H9 (cell line): ENCODE measurements around the gene SSBP3. TPM values are rescaled to one million over a fixed set of nuclear protein-coding genes. Genes with fewer than 3 reads are reported as not detected.

ENCODE experiments used
- DNase-seq: peaks from one replicate; pipeline ENCODE4 v3.0.0-alpha.2; 2017
- H2AFZ ChIP-seq: one replicate; pipeline ENCODE4 v1.6.1; 2013; ENCODE audit warnings: mild to moderate bottlenecking, low read length, control low read depth, moderate library complexity
- H2AK5ac ChIP-seq: 2 replicates; pipeline ENCODE4 v1.6.1; 2013; ENCODE audit warnings: low read length, control low read depth, mixed read lengths; ENCODE audit not compliant: insufficient read length
- H2BK120ac ChIP-seq: one replicate; pipeline ENCODE4 v1.6.1; 2013; ENCODE audit warnings: low read depth, mild to moderate bottlenecking, low read length, control low read depth, inconsistent platforms; ENCODE audit not compliant: poor library complexity, severe bottlenecking
- H2BK12ac ChIP-seq: 2 replicates; pipeline ENCODE4 v1.6.1; 2013; ENCODE audit warnings: low read length, control low read depth, mixed read lengths, low read depth; ENCODE audit not compliant: insufficient read length
- H2BK15ac ChIP-seq: 2 replicates; pipeline ENCODE4 v1.6.1; 2013; ENCODE audit warnings: low read depth, low read length, control low read depth
- H2BK20ac ChIP-seq: one replicate; pipeline ENCODE4 v1.6.1; 2013; ENCODE audit warnings: low read depth, mild to moderate bottlenecking, low read length, control low read depth, inconsistent platforms; ENCODE audit not compliant: poor library complexity, severe bottlenecking
- H2BK5ac ChIP-seq: 2 replicates; pipeline ENCODE4 v1.6.1; 2013; ENCODE audit warnings: low read length, control low read depth, mixed read lengths; ENCODE audit not compliant: insufficient read length
- H3K14ac ChIP-seq: 2 replicates; pipeline ENCODE4 v1.6.1; 2013; ENCODE audit warnings: low read length, control low read depth; ENCODE audit not compliant: insufficient read depth
- H3K18ac ChIP-seq: 2 replicates; pipeline ENCODE4 v1.6.1; 2013; ENCODE audit warnings: low read depth, mild to moderate bottlenecking, mixed read lengths, low read length, control low read depth; ENCODE audit not compliant: insufficient read length
- H3K23ac ChIP-seq: 2 replicates; pipeline ENCODE4 v1.6.1; 2013; ENCODE audit warnings: low read length, control low read depth, mixed read lengths, low read depth; ENCODE audit not compliant: insufficient read length
- H3K23me2 ChIP-seq: 2 replicates; pipeline ENCODE4 v1.6.1; 2013; ENCODE audit warnings: low read depth, mild to moderate bottlenecking, mixed read lengths, low read length, control low read depth; ENCODE audit not compliant: insufficient read length, poor library complexity, severe bottlenecking
- H3K27ac ChIP-seq: 2 replicates; pipeline ENCODE4 v1.5.1; 2013; ENCODE audit warnings: low read length, control low read depth, mixed read lengths, low read depth; ENCODE audit not compliant: insufficient read length
- H3K27me3 ChIP-seq: 2 replicates; pipeline ENCODE4 v1.6.1; 2013; ENCODE audit warnings: low read length, control low read depth, inconsistent platforms; ENCODE audit not compliant: insufficient read depth
- H3K4ac ChIP-seq: 2 replicates; pipeline ENCODE4 v1.6.1; 2013; ENCODE audit warnings: low read depth, mild to moderate bottlenecking, control low read depth, inconsistent platforms, low read length, moderate library complexity
- H3K4me1 ChIP-seq: 2 replicates; pipeline ENCODE4 v1.6.1; 2013; ENCODE audit warnings: low read length, control low read depth, inconsistent platforms; ENCODE audit not compliant: insufficient read depth
- H3K4me2 ChIP-seq: 2 replicates; pipeline ENCODE4 v1.6.1; 2013; ENCODE audit warnings: low read length, control low read depth, mixed read lengths; ENCODE audit not compliant: insufficient read length, insufficient read depth
- H3K56ac ChIP-seq: 2 replicates; pipeline ENCODE4 v1.6.1; 2013; ENCODE audit warnings: low read depth, mild to moderate bottlenecking, mixed read lengths, low read length, control low read depth; ENCODE audit not compliant: insufficient read length
- H3K79me1 ChIP-seq: 2 replicates; pipeline ENCODE4 v1.6.1; 2013; ENCODE audit warnings: low read depth, mild to moderate bottlenecking, moderate library complexity, low read length, control low read depth, inconsistent platforms; ENCODE audit not compliant: insufficient read depth, poor library complexity, severe bottlenecking
- H3K79me2 ChIP-seq: 2 replicates; pipeline ENCODE4 v1.6.1; 2013; ENCODE audit warnings: low read length, control low read depth, inconsistent platforms; ENCODE audit not compliant: insufficient read depth
- H3K9ac ChIP-seq: 2 replicates; pipeline ENCODE4 v1.6.1; 2013; ENCODE audit warnings: low read length, control low read depth, mixed read lengths; ENCODE audit not compliant: insufficient read length; ENCODE audit errors: extremely low read depth
- H3K9me3 ChIP-seq: one replicate; pipeline ENCODE4 v1.6.1; 2013; ENCODE audit warnings: low read depth, low read length, inconsistent platforms; ENCODE audit not compliant: control insufficient read depth
- H3T11ph ChIP-seq: one replicate; pipeline ENCODE4 v1.6.1; 2013; ENCODE audit warnings: mild to moderate bottlenecking, low read length, control low read depth, inconsistent platforms
- H4K20me1 ChIP-seq: one replicate; pipeline ENCODE4 v1.6.1; 2013; ENCODE audit not compliant: control insufficient read depth, insufficient read length, insufficient read depth
- H4K5ac ChIP-seq: 2 replicates; pipeline ENCODE4 v1.6.1; 2013; ENCODE audit warnings: low read depth, mild to moderate bottlenecking, mixed read lengths, low read length, control low read depth; ENCODE audit not compliant: insufficient read length
- H4K8ac ChIP-seq: replicated peaks from 2 replicates; pipeline ENCODE4 v1.6.1; 2013; ENCODE audit warnings: low read length, control low read depth, mixed read lengths, low read depth; ENCODE audit not compliant: insufficient read length
- H4K91ac ChIP-seq: 2 replicates; pipeline ENCODE4 v1.6.1; 2013; ENCODE audit warnings: low read depth, mild to moderate bottlenecking, moderate library complexity, mixed read lengths, low read length, control low read depth; ENCODE audit not compliant: insufficient read length
- H3K27ac Mint-ChIP-seq, 3 experiments: 2 replicates in 2 of 3; 3 replicates in 1 of 3; pipeline ENCODE4 v1.8.0; 2020 to 2021; ENCODE audit warnings: mixed read lengths in 3 of 3, mild to moderate bottlenecking in 1 of 3, moderate library complexity in 1 of 3
- H3K27me3 Mint-ChIP-seq: 2 replicates; pipeline ENCODE4 v1.8.0; 2021; ENCODE audit warnings: low read depth, mild to moderate bottlenecking, moderate library complexity, mixed read lengths
- H3K36me3 Mint-ChIP-seq, 3 experiments: 2 replicates in 2 of 3; 3 replicates in 1 of 3; pipeline ENCODE4 v1.8.0; 2020 to 2021; ENCODE audit warnings: low read depth in 3 of 3, mixed read lengths in 3 of 3; ENCODE audit not compliant: insufficient read depth in 1 of 3
- H3K4me1 Mint-ChIP-seq, 2 experiments: 2 replicates each; pipeline ENCODE4 v1.8.0; 2020; ENCODE audit warnings: mixed read lengths in 2 of 2
- H3K4me3 Mint-ChIP-seq, 2 experiments: 2 replicates in 1 of 2; 3 replicates in 1 of 2; pipeline ENCODE4 v1.8.0; 2020 to 2021; ENCODE audit warnings: mild to moderate bottlenecking in 2 of 2, mixed read lengths in 2 of 2, moderate library complexity in 1 of 2
- H3K9me3 Mint-ChIP-seq, 2 experiments: 2 replicates in 1 of 2; 3 replicates in 1 of 2; pipeline ENCODE4 v1.8.0; 2020; ENCODE audit warnings: mild to moderate bottlenecking in 2 of 2, mixed read lengths in 2 of 2, moderate library complexity in 1 of 2
- CTCF ChIP-seq: fragments of 200-600 bp; sonication (generic); conservative IDR thresholded peaks from 3 replicates; pipeline ENCODE4 v1.8.0; 2021; ENCODE audit warnings: antibody characterized with exemption, mild to moderate bottlenecking
- WGBS: extraction: QIAGEN DNeasy Blood & Tissue Kit; methylation state at CpG from one replicate; pipeline ENCODE4 v1.1.7; 2013; ENCODE audit warnings: missing lambda C conversion rate, low lambda C conversion rate, mixed read lengths; ENCODE audit not compliant: insufficient read length; ENCODE audit errors: extremely low coverage; 5-methylcytosine and 5-hydroxymethylcytosine counted together
- total RNA-seq: library from RNA; stranded (reverse); gene quantifications from 2 replicates; pipeline ENCODE4 v1.2.1, GENCODE V29; 2021

The SSBP3 gene
- total RNA-seq, 1 experiment from 2014 or later: 126 TPM

GRCh38 chr1:54439550-54440223 lies 33.5 kb upstream of the SSBP3 start:
- H3T11ph ChIP-seq: no peak overlapping the region
- H3K23ac ChIP-seq: no peak overlapping the region
- H3K18ac ChIP-seq: no peak overlapping the region
- no peaks in the 10 kb centered on the region for H3K79me1 ChIP-seq
- Mint-ChIP-seq H3K9me3 (peaks cover 0 to 2% of the 10 kb centered on the region in 2 experiments; a peak in 3 of 5 replicates), H3K27me3 (peaks cover 2% of the 10 kb centered on the region; the same call in 1 of the 2 replicates), H3K4me3 (no peak overlapping the region), H3K36me3 (no peaks in the 10 kb centered on the region), H3K4me1 (peaks cover 3 to 4% of the 10 kb centered on the region in 2 experiments; a peak in 2 of 4 replicates), H3K27ac (no peak overlapping the region)
- H2BK12ac ChIP-seq: no peak overlapping the region
- no peaks in the 10 kb centered on the region for H3K79me2 ChIP-seq
- no peaks in the 10 kb centered on the region for H3K27me3 ChIP-seq
- no peak overlapping the region for H2BK15ac ChIP-seq
- no peak overlapping the region for H3K4ac ChIP-seq
- TF ChIP-seq CTCF: no peak
- H2AFZ ChIP-seq: no peak overlapping the region
- H2BK120ac ChIP-seq: no peak overlapping the region
- no peak overlapping the region for H3K9ac ChIP-seq
- no peak overlapping the region for H2BK5ac ChIP-seq
- no peak overlapping the region for H4K8ac ChIP-seq
- no peaks in the 10 kb centered on the region for H3K23me2 ChIP-seq
- H2AK5ac ChIP-seq: no peak overlapping the region
- WGBS: no CpG with 5 or more reads among the region's 7 CpGs
- H3K56ac ChIP-seq: no peak overlapping the region
- H2BK20ac ChIP-seq: no peak overlapping the region
- no peak overlapping the region for H3K4me2 ChIP-seq
- no peak overlapping the region for H4K91ac ChIP-seq
- no peak for DNase-seq
- no peaks in the 10 kb centered on the region for H4K20me1 ChIP-seq
- H3K9me3 ChIP-seq: no peaks in the 10 kb centered on the region
- H3K4me1 ChIP-seq: no peaks in the 10 kb centered on the region
- no peak overlapping the region for H3K14ac ChIP-seq
- no peak overlapping the region for H4K5ac ChIP-seq
- H3K27ac ChIP-seq: no peak overlapping the region
